Stomach (tissue), 4 donors: ENCODE measurements around the gene BNC2.

Source experiments
- CTCF ChIP-seq, 7 experiments: fragments of 450-650 bp in 4 of 7; fragments of 200-600 bp in 3 of 7; sonication (generic) in 3 of 7; IDR thresholded peaks; one replicate each; pipeline ENCODE4 v1.5.1; 2016 to 2019; ENCODE audit warnings: antibody characterized with exemption in 7 of 7, control low read depth in 2 of 7, mild to moderate bottlenecking in 1 of 7
- EP300 ChIP-seq: sonication (generic); formaldehyde crosslinking; IDR thresholded peaks from one replicate; pipeline ENCODE4 v1.6.1; 2017; ENCODE audit warnings: antibody characterized with exemption
- POLR2A ChIP-seq, 4 donors: fragments of 450-650 bp; IDR thresholded peaks; one replicate each; pipeline ENCODE4 v1.6.1; 2016; ENCODE audit warnings: antibody characterized with exemption in 4 of 4, control low read depth in 2 of 4, mild to moderate bottlenecking in 1 of 4, moderate library complexity in 1 of 4

- TF ChIP-seq POLR2A (IDR thresholded peaks at IDR 0.05) (no peak), EP300 (no peak), CTCF (IDR thresholded peaks at IDR 0.05) (no peak)
Observed at GRCh38 chr9:16458696-16459420, 411.6 kb downstream of the BNC2 start.
